ENCODE results near the gene MED15. TPM values are rescaled to one million over a fixed set of nuclear protein-coding genes. Genes with fewer than 3 reads are reported as not detected.
A peak's percentile ranks its signal among the peaks of the same experiment; 100 is the strongest.

MED15 gene
- total RNA-seq, 1 experiment from 2014 or later = 59.3 TPM

GRCh38 chr22:20572132-20572802 is 64.9 kb downstream of the MED15 start:
- in situ Hi-C loops (cut with HindIII; ENCODE audit: low pct_unique_long_range_greater_than_20kb, low sequenced_read_pairs) = no loop called here
- ChIA-PET CTCF (interaction anchor here (0.5 kb wide), 1 partner anchor 143 kb away, joined by 6 read pairs; no protein-coding TSS in a partner anchor), POLR2A (no interaction called here)
- Histone ChIP-seq H3K9me3 (ENCODE audit: control insufficient read depth, insufficient read depth, low read depth, low read length) (no peaks in the 10 kb centered on the region), H3K27me3 (ENCODE audit: control insufficient read depth, insufficient read depth, low read length) (no peaks in the 10 kb centered on the region), H3K4me3 (ENCODE audit: low read depth in 2 of 2, low read length in 2 of 2) (no peak overlapping the region), H3K36me3 (ENCODE audit: control insufficient read depth, insufficient read depth, low read length) (peaks cover 6% of the 10 kb centered on the region; the same call in 1 of the 2 replicates), H3K4me1 (ENCODE audit: control insufficient read depth, insufficient read depth, low read length) (no peaks in the 10 kb centered on the region), H3K27ac (ENCODE audit: low read length) (no peak overlapping the region)
- TF ChIP-seq SIN3A (IDR thresholded peaks at IDR 0.05; ENCODE audit: borderline replicate concordance, insufficient read depth, low read depth, low read length) = no peak
- TF ChIP-seq REST (IDR thresholded peaks at IDR 0.05; ENCODE audit: insufficient read depth in 1 of 2, low read depth in 2 of 2, low read length in 1 of 2) = no peak
- TF ChIP-seq POLR2AphosphoS5 (IDR thresholded peaks at IDR 0.05; ENCODE audit: low read depth, low read length) = no peak
- TF ChIP-seq, protein P1, sequence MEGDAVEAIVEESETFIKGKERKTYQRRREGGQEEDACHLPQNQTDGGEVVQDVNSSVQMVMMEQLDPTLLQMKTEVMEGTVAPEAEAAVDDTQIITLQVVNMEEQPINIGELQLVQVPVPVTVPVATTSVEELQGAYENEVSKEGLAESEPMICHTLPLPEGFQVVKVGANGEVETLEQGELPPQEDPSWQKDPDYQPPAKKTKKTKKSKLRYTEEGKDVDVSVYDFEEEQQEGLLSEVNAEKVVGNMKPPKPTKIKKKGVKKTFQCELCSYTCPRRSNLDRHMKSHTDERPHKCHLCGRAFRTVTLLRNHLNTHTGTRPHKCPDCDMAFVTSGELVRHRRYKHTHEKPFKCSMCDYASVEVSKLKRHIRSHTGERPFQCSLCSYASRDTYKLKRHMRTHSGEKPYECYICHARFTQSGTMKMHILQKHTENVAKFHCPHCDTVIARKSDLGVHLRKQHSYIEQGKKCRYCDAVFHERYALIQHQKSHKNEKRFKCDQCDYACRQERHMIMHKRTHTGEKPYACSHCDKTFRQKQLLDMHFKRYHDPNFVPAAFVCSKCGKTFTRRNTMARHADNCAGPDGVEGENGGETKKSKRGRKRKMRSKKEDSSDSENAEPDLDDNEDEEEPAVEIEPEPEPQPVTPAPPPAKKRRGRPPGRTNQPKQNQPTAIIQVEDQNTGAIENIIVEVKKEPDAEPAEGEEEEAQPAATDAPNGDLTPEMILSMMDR (IDR thresholded peaks at IDR 0.05) = no peak
- TF ChIP-seq TCF7L2 (IDR thresholded peaks at IDR 0.05; ENCODE audit: low read depth, low read length) = no peak
- DNase-seq (ENCODE audit: low read depth, low spot score) = no peak
- BruUV-seq (replicated peaks) = TSS peak; percentile 36
- intact Hi-C loops (cut with micrococcal nuclease; ENCODE audit: unreplicated experiment) = no loop called here
- no peak for ATAC-seq

- DNase-seq (ENCODE audit: low read depth, low spot score) = no peak
- in situ Hi-C loops (cut with HindIII; ENCODE audit: low pct_unique_long_range_greater_than_20kb, low sequenced_read_pairs) (no loop called here), intact Hi-C loops (cut with micrococcal nuclease; ENCODE audit: unreplicated experiment) (no loop called here)
- H3K27me3 ChIP-seq (ENCODE audit: control insufficient read depth, insufficient read depth, low read length) = no peaks in the 10 kb centered on the region
- H3K9me3 ChIP-seq (ENCODE audit: control insufficient read depth, insufficient read depth, low read depth, low read length) = no peaks in the 10 kb centered on the region
- H3K4me1 ChIP-seq (ENCODE audit: control insufficient read depth, insufficient read depth, low read length) = no peaks in the 10 kb centered on the region
- ATAC-seq = no peak
- H3K27ac ChIP-seq (ENCODE audit: low read length) = no peak overlapping the region
- no TSS peak for BruUV-seq (replicated peaks)
- ChIA-PET POLR2A (no interaction called here), CTCF (no interaction called here)
- H3K4me3 ChIP-seq (ENCODE audit: low read depth in 2 of 2, low read length in 2 of 2) = no peak overlapping the region
- TF ChIP-seq TCF7L2 (IDR thresholded peaks at IDR 0.05; ENCODE audit: low read depth, low read length) = no peak
- TF ChIP-seq SIN3A (IDR thresholded peaks at IDR 0.05; ENCODE audit: borderline replicate concordance, insufficient read depth, low read depth, low read length) = no peak
- TF ChIP-seq, protein P1 (IDR thresholded peaks at IDR 0.05) = no peak
- no peak for TF ChIP-seq REST (IDR thresholded peaks at IDR 0.05; ENCODE audit: insufficient read depth in 1 of 2, low read depth in 2 of 2, low read length in 1 of 2)
- TF ChIP-seq POLR2AphosphoS5 (IDR thresholded peaks at IDR 0.05; ENCODE audit: low read depth, low read length) = no peak
- peaks cover 6% of the 10 kb centered on the region; the same call in 1 of the 2 replicates for H3K36me3 ChIP-seq (ENCODE audit: control insufficient read depth, insufficient read depth, low read length)
Measured at GRCh38 chr22:20573176-20573832, 65.9 kb downstream of the MED15 start.
